AG09319 (cell line): ENCODE data around the gene ZSCAN5C.

Source experiments
- DNase-seq: peaks from one replicate; pipeline ENCODE4 v3.0.0-alpha.2; 2010; ENCODE audit warnings: low read depth; ENCODE audit errors: extremely low read depth
- CTCF ChIP-seq: IDR thresholded peaks from 2 replicates; pipeline ENCODE4 v1.5.1; 2011; ENCODE audit warnings: low read depth, mild to moderate bottlenecking, inconsistent platforms, low read length, moderate library complexity

ZSCAN5C gene

GRCh38 chr19:56201973-56202372 is at the start of gene ZSCAN5C:
Gene ZSCAN5C (plus strand): TSS chr19:56202273. CDS start chr19:56205914, 3,641 bp downstream.
- no peak for TF ChIP-seq CTCF
- no peak for DNase-seq

- no peak for TF ChIP-seq CTCF
- no peak for DNase-seq
Measured at GRCh38 chr19:56152644-56153043, 49.4 kb upstream of the ZSCAN5C start.

GRCh38 chr19:56153507-56153906 is 48.6 kb upstream of the ZSCAN5C start:
- TF ChIP-seq CTCF = no peak
- DNase-seq = no peak

GRCh38 chr19:56155124-56155687 is 46.9 kb upstream of the ZSCAN5C start:
- DNase-seq = no peak
- TF ChIP-seq CTCF = no peak; the same call in none of the 2 replicates

GRCh38 chr19:56156768-56157167 is 45.3 kb upstream of the ZSCAN5C start:
- no peak for TF ChIP-seq CTCF
- no peak for DNase-seq

GRCh38 chr19:56158170-56158757 is 43.8 kb upstream of the ZSCAN5C start:
- TF ChIP-seq CTCF = no peak
- DNase-seq = no peak

GRCh38 chr19:56159009-56159559 is 43.0 kb upstream of the ZSCAN5C start:
- no peak for DNase-seq
- TF ChIP-seq CTCF = no peak
